ENCODE data around the gene OBSL1.

Gene OBSL1

GRCh38 chr2:219560037-219560892 lies 11.1 kb downstream of the OBSL1 start:
- DNase-seq (ENCODE audit: low read depth) = no peak
- H3K4me3 ChIP-seq (ENCODE audit: low read length) = no peak overlapping the region
- TF ChIP-seq CTCF (conservative IDR thresholded peaks at IDR 0.05; ENCODE audit: low read length) = peak; percentile 64

- no peak for TF ChIP-seq CTCF (conservative IDR thresholded peaks at IDR 0.05; ENCODE audit: low read length)
- DNase-seq (ENCODE audit: low read depth) = peak; percentile 31
- H3K4me3 ChIP-seq (ENCODE audit: low read length) = no peak overlapping the region
Measured at GRCh38 chr2:219559156-219559915, 12.0 kb downstream of the OBSL1 start.

- DNase-seq (ENCODE audit: low read depth) = no peak
- H3K4me3 ChIP-seq (ENCODE audit: low read length) = no peak overlapping the region
- TF ChIP-seq CTCF (conservative IDR thresholded peaks at IDR 0.05; ENCODE audit: low read length) = no peak
Measured at GRCh38 chr2:219557791-219558785, 13.3 kb downstream of the OBSL1 start.

GRCh38 chr2:219557320-219557719 lies 14.0 kb downstream of the OBSL1 start:
- H3K4me3 ChIP-seq (ENCODE audit: low read length) = no peak overlapping the region
- no peak for DNase-seq (ENCODE audit: low read depth)
- TF ChIP-seq CTCF (conservative IDR thresholded peaks at IDR 0.05; ENCODE audit: low read length) = no peak

- DNase-seq (ENCODE audit: low read depth) = no peak
- no peak for TF ChIP-seq CTCF (conservative IDR thresholded peaks at IDR 0.05; ENCODE audit: low read length)
- H3K4me3 ChIP-seq (ENCODE audit: low read length) = no peak overlapping the region
Measured at GRCh38 chr2:219556413-219556812, 14.9 kb downstream of the OBSL1 start.

- no peak for DNase-seq (ENCODE audit: low read depth)
- H3K4me3 ChIP-seq (ENCODE audit: low read length) = no peak overlapping the region
- TF ChIP-seq CTCF (conservative IDR thresholded peaks at IDR 0.05; ENCODE audit: low read length) = no peak
Measured at GRCh38 chr2:219555956-219556355, 15.4 kb downstream of the OBSL1 start.

Data from AG10803 (cell line).